HL-60/S4 (cell line): Measurements from ENCODE around the gene FADS1.

Source experiments
- in situ Hi-C: fragments of 300-500 bp; cut with MboI; formaldehyde crosslinking; loops from 2 replicates; pipeline ENCODE4 v1.14.3; 2022; ENCODE audit warnings: low sequenced_read_pairs

The FADS1 gene

GRCh38 chr11:61799665-61800284, 17.0 kb downstream of the FADS1 start:
- in situ Hi-C loops = no loop called here

GRCh38 chr11:61797263-61797944, 19.4 kb downstream of the FADS1 start:
- in situ Hi-C loops = no loop called here

- in situ Hi-C loops = no loop called here
These were observed 20.8 kb downstream of the FADS1 start for GRCh38 chr11:61795876-61796526.

GRCh38 chr11:61795459-61795858, 21.3 kb downstream of the FADS1 start:
- in situ Hi-C loops = no loop called here

- in situ Hi-C loops = no loop called here
These were observed 22.2 kb downstream of the FADS1 start for GRCh38 chr11:61794579-61794978.

- in situ Hi-C loops = no loop called here
These were observed 23.0 kb downstream of the FADS1 start for GRCh38 chr11:61793829-61794204.

- in situ Hi-C loops = no loop called here
These were observed 23.5 kb downstream of the FADS1 start for GRCh38 chr11:61793083-61793828.

- in situ Hi-C loops = no loop called here
These were observed 24.3 kb downstream of the FADS1 start, which contains the start of the genes FEN1 and TMEM258 for GRCh38 chr11:61792310-61793082. TSS of gene FEN1 (plus strand) at chr11:61792911. CDS start at chr11:61795362, 2,451 bp downstream. TSS of gene TMEM258 (minus strand) at chr11:61792599. CDS start at chr11:61792558, 41 bp downstream.

GRCh38 chr11:61791737-61792309, 25.0 kb downstream of the FADS1 start:
- in situ Hi-C loops = no loop called here

- in situ Hi-C loops = no loop called here
These were observed 28.8 kb downstream of the FADS1 start for GRCh38 chr11:61787928-61788491.

- in situ Hi-C loops = no loop called here
These were observed 30.9 kb downstream of the FADS1 start for GRCh38 chr11:61785837-61786402.

GRCh38 chr11:61784506-61784805, 32.3 kb downstream of the FADS1 start:
- in situ Hi-C loops = no loop called here

GRCh38 chr11:61783717-61784505, 32.9 kb downstream of the FADS1 start:
- in situ Hi-C loops = no loop called here

GRCh38 chr11:61782841-61783240, 34.0 kb downstream of the FADS1 start:
- in situ Hi-C loops = no loop called here

- in situ Hi-C loops = no loop called here
These were observed 34.5 kb downstream of the FADS1 start for GRCh38 chr11:61782299-61782698.

GRCh38 chr11:61781585-61781984, 35.2 kb downstream of the FADS1 start:
- in situ Hi-C loops = no loop called here

GRCh38 chr11:61780581-61781162, 36.1 kb downstream of the FADS1 start:
- in situ Hi-C loops = no loop called here

- in situ Hi-C loops = no loop called here
These were observed 36.9 kb downstream of the FADS1 start for GRCh38 chr11:61779666-61780525.
